ENCODE measurements around the gene CCDC90B.

- TF ChIP-seq CTCF (conservative IDR thresholded peaks at IDR 0.05; ENCODE audit: low read depth, low read length) (no peak), EZH2 (IDR thresholded peaks at IDR 0.05; ENCODE audit: borderline replicate concordance, low read depth, low read length, poor library complexity, severe bottlenecking) (no peak)
Observed at GRCh38 chr11:83335446-83336070, 49.4 kb upstream of the CCDC90B start.
